Renal cortical epithelial cell (primary cell): ENCODE data around the gene LTBP3. TPM values are rescaled to one million over a fixed set of nuclear protein-coding genes. Genes with fewer than 3 reads are reported as not detected.
A peak's percentile ranks its signal among the peaks of the same experiment; 100 is the strongest.
"Not testable (repeated sequence)": the region's sequence is repeated elsewhere in the genome, so short reads cannot be mapped to it uniquely, and the experiment has no call there.

ENCODE experiments used
- DNase-seq: peaks from one replicate; pipeline ENCODE4 v3.0.0-alpha.2; 2011; ENCODE audit warnings: low read depth
- total RNA-seq: library from RNA; depleted of rRNA; stranded (reverse); fragments of >200 nt; gene quantifications from 2 replicates; pipeline ENCODE4 v1.2.3, GENCODE V29; 2014

LTBP3 gene
- total RNA-seq, 1 donor from 2014 or later = 82.8 TPM

- no peak for DNase-seq
These were observed 21.5 kb downstream of the LTBP3 start for GRCh38 chr11:65536412-65537295.

GRCh38 chr11:65535102-65535501, 23.1 kb downstream of the LTBP3 start:
- DNase-seq = no peak

- no peak for DNase-seq
These were observed 25.6 kb downstream of the LTBP3 start for GRCh38 chr11:65532388-65533064.

- no peak for DNase-seq
These were observed 28.0 kb downstream of the LTBP3 start for GRCh38 chr11:65530157-65530496.

- no peak for DNase-seq
These were observed 28.5 kb downstream of the LTBP3 start for GRCh38 chr11:65529475-65530156.

GRCh38 chr11:65528819-65529350, 29.3 kb downstream of the LTBP3 start:
- no peak for DNase-seq

- DNase-seq = no peak
These were observed 31.4 kb downstream of the LTBP3 start for GRCh38 chr11:65526744-65527143.

- no peak for DNase-seq
These were observed 32.3 kb downstream of the LTBP3 start for GRCh38 chr11:65525546-65526480.

GRCh38 chr11:65524741-65525545, 33.2 kb downstream of the LTBP3 start, which contains the start of gene SCYL1:
Gene SCYL1 (plus strand): TSS chr11:65525083. CDS start chr11:65525154, 71 bp downstream.
- DNase-seq = no peak

- DNase-seq = peak; percentile 47
These were observed 34.0 kb downstream of the LTBP3 start for GRCh38 chr11:65524014-65524740.

GRCh38 chr11:65523631-65523968, 34.6 kb downstream of the LTBP3 start:
- DNase-seq = not testable (repeated sequence)

GRCh38 chr11:65522718-65523630, 35.2 kb downstream of the LTBP3 start:
- peak; percentile 78 for DNase-seq

- peak; percentile 81 for DNase-seq
These were observed 36.2 kb downstream of the LTBP3 start for GRCh38 chr11:65521777-65522521.

- not testable (repeated sequence) for DNase-seq
These were observed 39.1 kb downstream of the LTBP3 start for GRCh38 chr11:65518941-65519549.

- DNase-seq = no peak
These were observed 41.8 kb downstream of the LTBP3 start for GRCh38 chr11:65516135-65516968.

- not testable (repeated sequence) for DNase-seq
These were observed 45.8 kb downstream of the LTBP3 start for GRCh38 chr11:65512311-65512710.
